Measurements from ENCODE around the gene L1CAM. TPM values are rescaled to one million over a fixed set of nuclear protein-coding genes. Genes with fewer than 3 reads are reported as not detected.

L1CAM gene
- total and polyA plus RNA-seq, 4 donors: 0.28 to 0.59 (median 0.39) TPM; not detected in 1

GRCh38 chrX:153931748-153932147 lies 45.8 kb upstream of the L1CAM start (continued):
- TF ChIP-seq RAD21 (IDR thresholded peaks at IDR 0.05) (no peak), TAF1 (conservative IDR thresholded peaks at IDR 0.05) (no peak)

GRCh38 chrX:153931151-153931550 lies 45.2 kb upstream of the L1CAM start:
- Histone ChIP-seq H3K27ac (ENCODE audit: low read depth in 1 of 2, low read length in 2 of 2) (no peak overlapping the region), H3K9ac (ENCODE audit: low read depth in 1 of 2, low read length in 2 of 2) (no peak overlapping the region), H3K9me3 (ENCODE audit: control insufficient read depth in 4 of 4, low read length in 3 of 4) (no peaks in the 10 kb centered on the region), H3K4me3 (ENCODE audit: low read depth in 1 of 3, low read length in 3 of 3) (no peak overlapping the region), H3K27me3 (ENCODE audit: control insufficient read depth in 4 of 4, insufficient read depth in 4 of 4, low read length in 3 of 4) (no peaks in the 10 kb centered on the region), H3K36me3 (ENCODE audit: control insufficient read depth in 4 of 4, insufficient read depth in 3 of 4, low read depth in 1 of 4, low read length in 3 of 4) (peaks cover 0 to 15% (median 1%) of the 10 kb centered on the region in 4 donors), H3K4me1 (ENCODE audit: control insufficient read depth in 4 of 4, insufficient read depth in 4 of 4, low read length in 3 of 4) (peaks cover 2 to 40% (median 28%) of the 10 kb centered on the region in 4 donors)
- no peak for DNase-seq (ENCODE audit: low spot score)
- TF ChIP-seq NR2F2 (IDR thresholded peaks at IDR 0.05) (no peak), FOXA1 (IDR thresholded peaks at IDR 0.05) (no peak), SP1 (IDR thresholded peaks at IDR 0.05) (no peak), HNF4A (conservative IDR thresholded peaks at IDR 0.05) (no peak), REST (IDR thresholded peaks at IDR 0.05) (no peak), HNF4G (IDR thresholded peaks at IDR 0.05) (no peak), FOXA2 (IDR thresholded peaks at IDR 0.05) (no peak), RXRA (IDR thresholded peaks at IDR 0.05) (no peak), TAF1 (conservative IDR thresholded peaks at IDR 0.05) (no peak), ATF3 (IDR thresholded peaks at IDR 0.05) (no peak), GABPA (IDR thresholded peaks at IDR 0.05 in 1 of 2, conservative IDR thresholded peaks at IDR 0.05 in 1 of 2) (no peak), EGR1 (IDR thresholded peaks at IDR 0.05; ENCODE audit: low read depth in 2 of 2) (no peak)
- 93% methylated on average over 8 of the region's 8 CpGs for WGBS

GRCh38 chrX:153930011-153930910 lies 44.3 kb upstream of the L1CAM start:
- Histone ChIP-seq H3K4me1 (ENCODE audit: control insufficient read depth in 4 of 4, insufficient read depth in 4 of 4, low read length in 3 of 4) (peaks cover 5 to 36% (median 27%) of the 10 kb centered on the region in 4 donors), H3K9me3 (ENCODE audit: control insufficient read depth in 4 of 4, low read length in 3 of 4) (no peaks in the 10 kb centered on the region), H3K27ac (ENCODE audit: low read depth in 1 of 2, low read length in 2 of 2) (no peak overlapping the region), H3K36me3 (ENCODE audit: control insufficient read depth in 4 of 4, insufficient read depth in 3 of 4, low read depth in 1 of 4, low read length in 3 of 4) (peaks cover 0 to 15% (median 1%) of the 10 kb centered on the region in 4 donors), H3K4me3 (ENCODE audit: low read depth in 1 of 3, low read length in 3 of 3) (no peak overlapping the region), H3K27me3 (ENCODE audit: control insufficient read depth in 4 of 4, insufficient read depth in 4 of 4, low read length in 3 of 4) (no peaks in the 10 kb centered on the region), H3K9ac (ENCODE audit: low read depth in 1 of 2, low read length in 2 of 2) (no peak overlapping the region)
- 92% methylated on average over 31 of the region's 31 CpGs for WGBS
- no peak for DNase-seq (ENCODE audit: low spot score)
- TF ChIP-seq REST (IDR thresholded peaks at IDR 0.05) (no peak), MAX (IDR thresholded peaks at IDR 0.05) (no peak), HNF4G (IDR thresholded peaks at IDR 0.05) (no peak), TAF1 (conservative IDR thresholded peaks at IDR 0.05) (no peak), GABPA (IDR thresholded peaks at IDR 0.05 in 1 of 2, conservative IDR thresholded peaks at IDR 0.05 in 1 of 2) (no peak), ATF3 (IDR thresholded peaks at IDR 0.05) (no peak), FOXA2 (IDR thresholded peaks at IDR 0.05) (no peak), HNF4A (conservative IDR thresholded peaks at IDR 0.05) (no peak), CTCF (IDR thresholded peaks at IDR 0.05; ENCODE audit: low read depth, low read length, missing input control) (no peak), RXRA (IDR thresholded peaks at IDR 0.05) (no peak), YY1 (IDR thresholded peaks at IDR 0.05) (no peak)
